B cell (primary cell): Measurements from ENCODE around the gene FIBP. TPM values are rescaled to one million over a fixed set of nuclear protein-coding genes. Genes with fewer than 3 reads are reported as not detected.
A peak's percentile ranks its signal among the peaks of the same experiment; 100 is the strongest.

Experiments used
- ATAC-seq: fragments of 200-7000 bp; cut with Tn5 transposase; one replicate; pipeline ENCODE4 v1.10.0; 2021; ENCODE audit warnings: low read depth, mild to moderate bottlenecking, moderate number of reproducible peaks, moderate library complexity
- CTCF ChIA-PET: fragments of 350-600 bp; sonication (Branson Sonifier 250); formaldehyde crosslinking; loops from one replicate; lab custom pipeline; 2021; ENCODE audit warnings: antibody characterized with exemption, inconsistent platforms; lab: Charles Lee
- POLR2A ChIA-PET: fragments of 350-600 bp; sonication (Branson Sonifier 250); formaldehyde crosslinking; loops from one replicate; lab custom pipeline; 2021; ENCODE audit warnings: antibody characterized with exemption; lab: Charles Lee
- DNase-seq: peaks from one replicate; pipeline ENCODE4 v3.0.0; 2013
- H2AFZ ChIP-seq: 2 replicates; pipeline ENCODE4 v1.6.1; 2012; ENCODE audit warnings: mild to moderate bottlenecking, low read depth, low read length; ENCODE audit not compliant: insufficient read depth, poor library complexity, severe bottlenecking
- H3K27ac ChIP-seq, 2 donors: 1 replicate in 1 of 2; 2 replicates in 1 of 2; pipeline ENCODE4 v1.5.1; 2012 to 2013; ENCODE audit warnings: low read length in 2 of 2, mild to moderate bottlenecking in 2 of 2, moderate library complexity in 1 of 2
- H3K27me3 ChIP-seq, 4 experiments: fragments of 200-600 bp in 1 of 4; sonication (generic) in 1 of 4; replicated peaks in 1 of 4; 1 replicate in 2 of 4; 2 replicates in 2 of 4; pipeline versions ENCODE4 v1.6.1 to v1.7.0; 2013 to 2016; ENCODE audit warnings: low read length in 3 of 4, mild to moderate bottlenecking in 2 of 4, mixed read lengths in 1 of 4, moderate library complexity in 1 of 4; ENCODE audit not compliant: insufficient read depth in 4 of 4, control insufficient read depth in 3 of 4; ENCODE audit errors: control extremely low read depth in 1 of 4
- H3K36me3 ChIP-seq, 2 experiments: replicated peaks in 1 of 2; 1 replicate in 1 of 2; 2 replicates in 1 of 2; pipeline versions ENCODE4 v1.6.1 to v1.7.1; 2013; ENCODE audit warnings: low read length in 1 of 2; ENCODE audit not compliant: insufficient read depth in 2 of 2, control insufficient read depth in 1 of 2; ENCODE audit errors: control extremely low read depth in 1 of 2, extremely low read depth in 1 of 2
- H3K4me1 ChIP-seq, 2 donors: fragments of 200-600 bp in 1 of 2; sonication (generic) in 1 of 2; 1 replicate in 1 of 2; 2 replicates in 1 of 2; pipeline versions ENCODE4 v1.5.1 to v1.6.1; 2013 to 2017; ENCODE audit warnings: low read length in 2 of 2; ENCODE audit not compliant: control insufficient read depth in 2 of 2, insufficient read depth in 2 of 2
- H3K4me2 ChIP-seq: replicated peaks from 2 replicates; pipeline ENCODE3; 2012; ENCODE audit warnings: mild to moderate bottlenecking, low read depth, low read length; ENCODE audit not compliant: poor library complexity, severe bottlenecking
- H3K4me3 ChIP-seq, 5 experiments: fragments of 200-600 bp in 1 of 5; sonication (generic) in 1 of 5; 1 replicate in 3 of 5; 2 replicates in 2 of 5; pipeline versions ENCODE4 v1.5.1 to v1.7.0; 2011 to 2016; ENCODE audit warnings: low read length in 4 of 5, mild to moderate bottlenecking in 4 of 5, low read depth in 2 of 5, control low read depth in 1 of 5, moderate library complexity in 1 of 5; ENCODE audit not compliant: insufficient read depth in 1 of 5; ENCODE audit errors: control extremely low read depth in 1 of 5, extremely low read depth in 1 of 5
- H3K79me2 ChIP-seq: fragments of 200-600 bp; sonication (generic); one replicate; pipeline ENCODE4 v1.6.0; 2016; ENCODE audit warnings: low read length; ENCODE audit not compliant: control insufficient read depth, insufficient read depth
- H3K9ac ChIP-seq: fragments of 200-600 bp; sonication (generic); 2 replicates; pipeline ENCODE4 v1.6.1; 2017; ENCODE audit warnings: mild to moderate bottlenecking, low read length, moderate library complexity
- H3K9me3 ChIP-seq, 3 donors: one replicate each; pipeline versions ENCODE4 v1.6.1 to v1.7.1; 2013; ENCODE audit warnings: low read length in 2 of 3; ENCODE audit not compliant: control insufficient read depth in 2 of 3, insufficient read depth in 1 of 3; ENCODE audit errors: control extremely low read depth in 1 of 3
- H4K20me1 ChIP-seq: 2 replicates; pipeline ENCODE4 v1.6.0; 2012; ENCODE audit warnings: mild to moderate bottlenecking, low read length; ENCODE audit not compliant: insufficient read depth, control insufficient read depth, poor library complexity, severe bottlenecking
- H3K27ac Mint-ChIP-seq: one replicate; pipeline ENCODE4 v1.8.0; 2021; ENCODE audit warnings: mixed read lengths
- H3K27me3 Mint-ChIP-seq: one replicate; pipeline ENCODE4 v1.8.0; 2021; ENCODE audit warnings: mixed read lengths
- H3K4me1 Mint-ChIP-seq: one replicate; pipeline ENCODE4 v1.8.0; 2021; ENCODE audit warnings: mixed read lengths
- H3K4me3 Mint-ChIP-seq: one replicate; pipeline ENCODE4 v1.8.0; 2021; ENCODE audit warnings: mixed read lengths
- H3K9me3 Mint-ChIP-seq: one replicate; pipeline ENCODE4 v1.8.0; 2022; ENCODE audit warnings: mixed read lengths; ENCODE audit not compliant: insufficient read depth
- CTCF ChIP-seq: fragments of 200-600 bp; IDR thresholded peaks from one replicate; pipeline ENCODE4 v1.8.0; 2022; ENCODE audit warnings: antibody characterized with exemption, mild to moderate bottlenecking
- EZH2 ChIP-seq: IDR thresholded peaks from 2 replicates; pipeline ENCODE4 v1.6.1; 2012; ENCODE audit warnings: borderline replicate concordance, low read depth, mild to moderate bottlenecking, moderate library complexity, low read length; ENCODE audit not compliant: insufficient read depth, poor library complexity, severe bottlenecking
- WGBS: methylation state at CpG from one replicate; pipeline ENCODE4 v1.1.5; 2013; ENCODE audit warnings: missing lambda C conversion rate; ENCODE audit not compliant: insufficient coverage; 5-methylcytosine and 5-hydroxymethylcytosine counted together
- intact Hi-C: fragments of 100-400 bp; cut with micrococcal nuclease; formaldehyde crosslinking; loops from one replicate; pipeline ENCODE4 v1.10.0; 2022
- polyA plus RNA-seq: library from polyadenylated mRNA; depleted of rRNA; stranded (reverse); fragments of >200 nt; gene quantifications from 2 replicates; pipeline ENCODE4 v1.2.3, GENCODE V29; 2012
- total RNA-seq, 2 donors: library from RNA; stranded (reverse); fragments of 120-200 nt in 1 of 2; gene quantifications; 1 replicate in 1 of 2; 2 replicates in 1 of 2; pipeline versions ENCODE4 v1.2.3 to v1.2.4, GENCODE V29; 2013 to 2022

Gene FIBP
- total and polyA plus RNA-seq, 2 donors (not counting 1 experiment from before 2014, with no cell fraction given), result 63.4 to 128 TPM

- WGBS, result under 1% methylated on average over 48 of the region's 60 CpGs
- peak overlapping the region; percentile 89 for H3K27ac Mint-ChIP-seq
- H3K4me3 Mint-ChIP-seq, result peak overlapping the region; percentile 95
- Histone ChIP-seq H3K36me3 (peaks cover 6 to 20% of the 10 kb centered on the region in 2 experiments), H3K4me3 (peak overlapping the region; percentile 35 to 85 (median 74)), H2AFZ (peak overlapping the region; percentile 81), H3K27me3 (no peaks in the 10 kb centered on the region), H3K79me2 (peaks cover 38% of the 10 kb centered on the region), H3K4me1 (peaks cover 19 to 47% of the 10 kb centered on the region in 2 donors), H4K20me1 (peaks cover 4% of the 10 kb centered on the region), H3K9ac (peak overlapping the region; percentile 70), H3K9me3 (no peaks in the 10 kb centered on the region), H3K27ac (peak overlapping the region; percentile 52), H3K4me2 (peak overlapping the region; percentile 89)
- no peaks in the 10 kb centered on the region for H3K27me3 Mint-ChIP-seq
- H3K4me1 Mint-ChIP-seq, result peaks cover 41% of the 10 kb centered on the region
- TF ChIP-seq CTCF, result no peak
- TF ChIP-seq EZH2, result no peak
- intact Hi-C loops, result loop anchor here (1.0 to 2.0 kb wide), 7 partner anchors 9 to 257 kb away; partner anchors contain the start of genes BANF1, CFL1, EIF1AD and FIBP
- ChIA-PET CTCF (interaction anchor here (1.3 kb wide), 1 partner anchor 31 kb away, joined by 4 read pairs; the partner anchor contains the start of gene FIBP), POLR2A (interaction anchor here (2.1 to 2.5 kb wide), 2 partner anchors 29 to 31 kb away, joined by 9 to 13 read pairs; partner anchors contain the start of genes CCDC85B and FIBP)
- peak; percentile 48 for ATAC-seq
- DNase-seq, result no peak
- H3K9me3 Mint-ChIP-seq, result no peaks in the 10 kb centered on the region
Observed at GRCh38 chr11:65919573-65920371, 31.5 kb upstream of the FIBP start.
